HG02678 (cell line): ENCODE results near the gene STRN.
"Not testable (repeated sequence)": the region's sequence is repeated elsewhere in the genome, so short reads cannot be mapped to it uniquely, and the experiment has no call there.

Source experiments
- ATAC-seq: cut with Tn5 transposase; IDR thresholded peaks from one replicate; pipeline ENCODE4 v1.9.1; 2021; ENCODE audit warnings: mild to moderate bottlenecking, moderate library complexity; ENCODE audit not compliant: unreplicated experiment

STRN gene

DNA sequence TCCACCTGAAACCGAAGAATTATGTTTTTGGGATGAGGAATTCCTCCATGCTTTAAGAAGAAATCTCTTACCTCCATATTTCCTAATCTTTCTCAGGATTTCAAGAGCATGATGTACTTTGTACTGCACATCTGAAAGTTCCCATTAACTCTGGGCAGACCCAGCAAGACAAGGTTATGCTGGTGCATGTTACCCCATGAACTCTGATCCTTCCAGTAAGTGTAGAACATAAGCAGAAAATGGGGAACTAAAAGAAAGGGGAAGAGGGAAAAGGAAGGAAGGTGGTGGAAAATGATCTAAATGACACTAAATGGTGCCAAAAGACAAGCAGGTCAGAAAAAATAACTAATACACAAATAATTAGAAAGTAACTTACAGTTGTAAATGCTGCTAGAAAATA lies 50.7 kb downstream of the STRN start:
- no peak for ATAC-seq

DNA sequence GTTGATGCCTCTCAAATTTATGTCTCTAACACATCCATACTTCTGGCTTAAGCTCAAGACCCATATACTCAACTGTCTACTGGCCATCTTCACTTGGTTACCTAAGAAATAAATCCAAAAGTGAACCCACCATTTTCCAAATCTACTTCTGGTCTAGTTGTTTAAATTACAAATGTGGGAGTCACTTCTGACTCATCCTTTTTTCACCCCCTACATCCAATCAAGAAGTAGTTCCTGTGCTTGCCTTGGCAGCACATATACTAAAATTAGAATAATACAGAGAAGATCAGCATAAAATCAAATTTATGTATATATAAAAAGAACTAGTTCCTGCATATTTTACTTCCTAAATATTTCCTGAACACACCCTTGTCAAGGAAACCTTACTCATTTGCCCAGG lies 53.6 kb downstream of the STRN start:
- no peak for ATAC-seq

- ATAC-seq, result no peak
These were observed 55.3 kb downstream of the STRN start for GRCh38 chr2:36911012-36911411.

GRCh38 chr2:36906277-36906676 lies 60.1 kb downstream of the STRN start:
- no peak for ATAC-seq

GRCh38 chr2:36904636-36905035 lies 61.7 kb downstream of the STRN start:
- ATAC-seq, result no peak

GRCh38 chr2:36902385-36903120 lies 63.8 kb downstream of the STRN start:
- ATAC-seq, result no peak

GRCh38 chr2:36892805-36893204 lies 73.5 kb downstream of the STRN start:
- no peak for ATAC-seq

GRCh38 chr2:36889795-36890194 lies 76.5 kb downstream of the STRN start:
- ATAC-seq, result no peak

DNA sequence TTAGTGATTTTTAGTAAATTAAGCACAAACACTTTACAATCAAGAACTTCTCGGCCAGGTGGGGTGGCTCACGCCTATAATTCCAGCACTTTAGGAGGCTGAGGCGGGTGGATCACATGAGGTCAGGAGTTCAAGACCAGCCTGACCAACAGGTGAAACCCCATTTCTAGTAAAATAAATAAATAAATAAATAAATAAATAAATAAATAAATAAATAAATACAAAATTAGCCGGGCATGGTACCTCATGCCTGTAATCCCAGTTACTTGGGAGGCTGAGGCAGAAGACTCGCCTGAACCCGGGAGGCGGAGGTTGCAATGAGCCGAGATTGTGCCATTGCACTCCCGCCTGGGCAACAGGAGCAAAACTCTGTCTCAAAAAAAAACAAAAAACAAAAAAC lies 79.2 kb downstream of the STRN start:
- ATAC-seq, result not testable (repeated sequence)

DNA sequence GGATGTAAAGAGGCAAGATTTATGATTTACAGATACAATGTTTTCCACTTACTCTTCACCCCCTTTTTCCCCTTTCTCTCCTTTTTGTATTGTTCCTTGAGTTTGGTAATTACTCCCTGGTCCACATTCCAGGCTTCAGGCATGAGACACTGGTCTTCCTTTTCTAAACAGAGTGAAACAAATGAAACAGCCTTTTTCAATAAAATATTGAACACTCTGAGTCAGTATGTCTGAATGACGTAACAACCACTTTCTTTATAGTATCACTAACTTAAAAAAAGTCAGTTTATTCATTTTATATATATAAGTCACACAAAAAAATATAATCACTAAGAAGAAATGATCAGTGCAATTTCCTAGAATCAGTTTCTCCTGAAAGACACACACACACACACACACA lies 79.7 kb downstream of the STRN start:
- no peak for ATAC-seq

- ATAC-seq, result no peak
These were observed 80.7 kb downstream of the STRN start for GRCh38 chr2:36885605-36886004.

- no peak for ATAC-seq
These were observed 83.8 kb downstream of the STRN start for GRCh38 chr2:36882532-36882931.

DNA sequence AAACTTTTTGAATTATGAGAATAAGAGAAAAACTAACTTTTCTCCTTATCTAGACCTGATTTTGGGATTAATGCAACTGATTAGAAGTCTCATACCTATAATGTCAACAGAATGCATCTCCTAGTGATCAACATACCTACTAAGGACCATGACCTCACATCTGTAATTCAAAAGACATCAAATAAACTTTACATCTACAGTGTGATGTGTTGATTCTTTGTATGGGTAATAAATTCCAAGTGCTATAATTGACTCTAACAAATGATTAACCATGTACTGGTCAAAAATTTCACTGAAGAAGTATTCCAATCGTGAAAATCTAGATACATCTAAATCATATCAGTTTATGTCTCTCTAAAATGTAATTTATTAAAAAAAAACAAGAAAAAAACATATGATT lies 84.5 kb downstream of the STRN start:
- no peak for ATAC-seq

DNA sequence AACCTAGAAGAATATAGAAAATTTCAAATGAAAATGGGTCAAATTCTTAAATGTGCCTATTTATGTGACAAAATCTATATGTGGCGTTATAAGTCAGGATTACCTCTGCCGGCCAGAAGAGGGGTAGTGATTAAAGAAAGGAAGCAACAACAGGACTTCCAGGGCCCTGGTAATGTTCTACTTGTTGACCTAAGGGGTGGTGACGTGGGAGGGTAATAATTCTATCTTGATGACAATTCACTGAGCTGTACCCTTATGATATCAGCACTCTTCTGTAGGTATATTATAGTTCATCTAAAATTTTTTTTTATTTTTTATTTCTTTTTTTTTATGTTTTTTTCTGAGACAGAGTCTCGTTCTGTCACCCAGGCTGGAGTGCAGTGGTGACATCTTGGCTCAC lies 87.9 kb downstream of the STRN start:
- ATAC-seq, result no peak

DNA sequence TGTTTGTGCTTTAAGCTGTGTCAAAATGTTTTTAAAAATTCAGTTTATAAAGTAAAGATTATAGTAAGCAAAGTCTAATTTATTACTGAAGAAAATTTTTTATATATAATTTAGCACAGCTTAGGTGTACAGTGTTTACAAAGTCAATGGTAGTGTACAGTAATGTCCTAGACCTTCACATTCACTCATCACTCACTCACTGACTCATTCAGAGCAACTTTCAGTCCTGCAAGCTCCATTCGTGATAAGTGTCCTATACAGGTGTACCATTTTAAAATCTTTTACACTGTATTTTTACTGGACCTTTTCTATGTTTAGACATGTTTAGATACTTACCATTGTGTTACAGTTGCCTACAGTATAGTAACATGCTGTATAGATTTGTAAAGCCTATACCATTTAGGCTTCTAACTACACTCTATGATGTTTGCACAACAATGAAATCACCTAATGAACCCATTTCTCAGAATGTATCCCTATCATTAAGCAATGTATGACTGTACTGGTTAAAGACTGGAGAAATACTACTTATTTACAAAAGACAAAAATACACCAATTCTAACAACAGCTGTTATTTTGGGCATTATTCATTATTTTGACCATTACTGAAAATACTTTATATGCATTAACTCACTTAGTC lies 95.1 kb downstream of the STRN start:
- ATAC-seq, result no peak

DNA sequence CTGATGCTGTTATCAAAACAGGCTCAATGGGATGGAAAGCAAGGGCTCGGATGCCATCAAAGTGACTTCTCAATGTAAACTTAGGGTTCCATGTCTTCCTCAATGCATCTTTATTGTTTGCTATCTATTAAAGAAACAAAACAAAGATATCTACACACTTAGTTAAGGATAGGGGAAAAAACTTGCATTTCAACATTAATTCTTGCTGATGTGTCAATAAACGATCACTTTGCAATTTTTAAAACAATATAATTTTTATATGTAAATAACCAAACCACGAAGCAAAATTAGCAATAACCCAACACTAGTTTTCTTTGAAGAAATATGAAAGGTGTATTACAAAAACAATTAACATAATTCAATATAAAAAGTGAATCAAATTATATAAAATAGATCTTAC lies 96.7 kb downstream of the STRN start:
- no peak for ATAC-seq

DNA sequence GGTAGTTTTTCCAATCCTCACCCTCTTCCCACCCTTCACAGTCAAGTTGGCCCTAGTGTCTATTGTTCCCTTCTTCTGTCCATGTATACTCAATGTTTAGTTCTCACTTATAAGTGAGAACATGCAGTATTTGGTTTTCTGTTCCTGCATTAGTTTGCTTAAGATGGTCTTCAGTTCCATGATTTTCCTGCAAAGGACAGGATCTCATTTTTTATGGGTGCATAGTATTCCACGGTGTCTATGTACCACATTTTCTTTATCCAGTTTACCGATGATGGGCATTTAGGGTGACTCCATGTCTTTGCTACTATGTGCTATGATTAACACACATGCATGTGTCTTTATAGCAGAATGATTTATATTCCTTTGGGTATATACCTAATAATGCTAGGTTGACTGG lies 104.4 kb downstream of the STRN start:
- no peak for ATAC-seq

DNA sequence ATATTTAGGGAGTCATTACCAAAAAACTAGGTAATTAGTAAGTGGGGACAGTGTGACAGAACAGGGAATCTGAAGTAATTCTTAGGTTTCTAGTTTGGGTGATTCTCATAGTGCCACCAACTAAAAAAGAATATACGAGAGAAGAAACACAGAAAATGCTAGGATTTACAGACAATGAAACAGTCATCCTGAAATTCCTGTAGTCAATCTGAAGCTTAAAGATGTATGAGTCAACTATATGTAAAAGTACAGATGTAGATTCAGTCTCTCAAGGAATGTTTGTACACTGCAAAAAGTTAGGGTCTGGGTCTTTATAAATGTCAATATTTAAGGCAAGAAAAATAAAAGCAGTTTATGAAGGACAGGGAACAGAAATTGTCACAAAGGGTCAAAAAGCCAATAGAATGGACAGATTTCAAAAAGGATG lies 107.0 kb downstream of the STRN start:
- peak; percentile 21 for ATAC-seq

- peak; percentile 54 for ATAC-seq
These were observed 107.6 kb downstream of the STRN start for GRCh38 chr2:36858551-36859365.

DNA sequence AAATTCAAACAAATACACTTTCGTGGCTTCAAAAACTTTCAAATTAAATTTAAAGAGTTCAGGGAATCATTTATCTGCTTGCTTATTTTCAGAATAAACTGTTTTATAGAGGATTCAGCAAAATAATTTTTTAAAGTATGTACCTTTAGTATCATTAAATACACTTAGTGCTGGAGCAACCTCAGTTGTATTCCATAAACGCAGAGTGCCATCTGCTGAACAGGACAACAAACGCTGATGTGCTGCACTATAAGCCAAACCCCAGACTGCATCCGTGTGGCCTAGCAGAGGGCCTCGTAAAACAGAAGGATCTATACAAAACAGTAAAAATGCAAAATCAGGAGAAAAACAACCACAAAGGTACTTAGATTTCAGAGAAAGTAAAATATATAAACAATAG lies 108.6 kb downstream of the STRN start:
- no peak for ATAC-seq

DNA sequence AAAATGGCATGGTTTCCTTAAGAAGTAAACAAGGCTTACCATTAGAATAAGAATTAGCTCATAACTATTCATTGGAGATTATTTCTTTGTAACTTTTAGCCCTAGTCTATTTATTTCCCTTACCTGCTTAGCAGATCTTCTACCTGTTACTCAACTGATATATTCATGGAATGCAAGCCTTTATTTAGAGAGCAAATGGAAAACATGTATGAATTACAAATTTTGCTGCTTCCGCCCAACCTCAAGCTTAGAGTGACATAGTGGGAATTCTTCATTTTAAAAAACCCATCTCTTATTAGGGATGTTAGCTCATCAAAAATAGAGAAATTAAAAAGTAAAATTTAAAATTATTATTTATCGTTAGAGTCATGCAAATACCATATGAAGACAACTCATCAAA lies 110.9 kb downstream of the STRN start:
- no peak for ATAC-seq

- no peak for ATAC-seq
These were observed 112.1 kb downstream of the STRN start for GRCh38 chr2:36854241-36854640.
